Uterus (tissue), 2 donors: Measurements from ENCODE around the gene PLEKHG7.

ENCODE experiments used
- CTCF ChIP-seq, 4 experiments: fragments of 200-600 bp in 2 of 4; fragments of 450-650 bp in 2 of 4; sonication (generic) in 2 of 4; IDR thresholded peaks; one replicate each; pipeline ENCODE4 v1.5.1; 2016 to 2019; ENCODE audit warnings: antibody characterized with exemption in 4 of 4, mild to moderate bottlenecking in 2 of 4, moderate library complexity in 1 of 4
- POLR2A ChIP-seq, 2 donors: fragments of 450-650 bp; IDR thresholded peaks; one replicate each; pipeline ENCODE4 v1.6.1; 2016; ENCODE audit warnings: antibody characterized with exemption in 2 of 2, mild to moderate bottlenecking in 1 of 2, moderate library complexity in 1 of 2

- TF ChIP-seq CTCF (IDR thresholded peaks at IDR 0.05), result peak; percentile 32 to 63 (median 58)
- TF ChIP-seq POLR2A (IDR thresholded peaks at IDR 0.05), result no peak
Measured at GRCh38 chr12:92784797-92785562, 82.2 kb downstream of the PLEKHG7 start.
